ENCODE results near the gene PRKCH. TPM values are rescaled to one million over a fixed set of nuclear protein-coding genes. Genes with fewer than 3 reads are reported as not detected.

PRKCH gene
- total RNA-seq, 2 experiments from 2014 or later = 0.85 to 2.3 TPM

- TF ChIP-seq CTCF (conservative IDR thresholded peaks at IDR 0.05; ENCODE audit: low read length) (no peak), EZH2phosphoT487 (IDR thresholded peaks at IDR 0.05; ENCODE audit: borderline replicate concordance, low read depth, low read length) (no peak)
Measured at GRCh38 chr14:61387076-61387475, 65.7 kb downstream of the PRKCH start.

GRCh38 chr14:61388173-61388975, 67.0 kb downstream of the PRKCH start:
- H3K4me2 ChIP-seq (ENCODE audit: low read length) = no peak overlapping the region
- BruUV-seq (replicated peaks) = no TSS peak
- no peak overlapping the region for H3K27ac ChIP-seq (ENCODE audit: low read depth, low read length, poor library complexity, severe bottlenecking)
- no peaks in the 10 kb centered on the region for H3K9me2 ChIP-seq (ENCODE audit: insufficient read depth, low read length)
- no peaks in the 10 kb centered on the region for H3K9me3 ChIP-seq (ENCODE audit: low read length)
- ChIA-PET POLR2A (interaction anchor here (0.6 to 0.8 kb wide), 2 partner anchors 10 to 529 kb away, joined by 3 read pairs; no protein-coding TSS in a partner anchor), CTCF (ENCODE audit: unreplicated experiment) (no interaction called here)
- no peaks in the 10 kb centered on the region for H3K79me2 ChIP-seq (ENCODE audit: insufficient read depth, low read depth, low read length)
- peaks cover 5% of the 10 kb centered on the region for H3K4me1 ChIP-seq (ENCODE audit: insufficient read depth, low read length, poor library complexity, severe bottlenecking)
- intact Hi-C loops (cut with micrococcal nuclease; ENCODE audit: unreplicated experiment) = no loop called here
- no peaks in the 10 kb centered on the region for H4K20me1 ChIP-seq (ENCODE audit: insufficient read depth, low read length)
- H3K4me3 ChIP-seq (ENCODE audit: low read depth, low read length, poor library complexity, severe bottlenecking) = no peak overlapping the region
- H2AFZ ChIP-seq (ENCODE audit: low read length) = peak overlapping the region; percentile 11; the same call in 1 of the 2 replicates
- no peaks in the 10 kb centered on the region for H3K36me3 ChIP-seq (ENCODE audit: insufficient read depth, low read length)
- DNase-seq (ENCODE audit: low spot score) = no peak
- TF ChIP-seq CTCF (conservative IDR thresholded peaks at IDR 0.05; ENCODE audit: low read length) (no peak), EZH2phosphoT487 (IDR thresholded peaks at IDR 0.05; ENCODE audit: borderline replicate concordance, low read depth, low read length) (no peak)

More at GRCh38 chr14:61387076-61387475, 65.7 kb downstream of the PRKCH start:
- no peaks in the 10 kb centered on the region for H3K79me2 ChIP-seq (ENCODE audit: insufficient read depth, low read depth, low read length)
- DNase-seq (ENCODE audit: low spot score) = no peak
- H3K36me3 ChIP-seq (ENCODE audit: insufficient read depth, low read length) = no peaks in the 10 kb centered on the region
- H3K9me3 ChIP-seq (ENCODE audit: low read length) = no peaks in the 10 kb centered on the region
- no TSS peak for BruUV-seq (replicated peaks)
- peaks cover 5% of the 10 kb centered on the region for H3K4me1 ChIP-seq (ENCODE audit: insufficient read depth, low read length, poor library complexity, severe bottlenecking)
- CTCF ChIA-PET (ENCODE audit: unreplicated experiment) = no interaction called here
- H3K27ac ChIP-seq (ENCODE audit: low read depth, low read length, poor library complexity, severe bottlenecking) = no peak overlapping the region
- H3K4me3 ChIP-seq (ENCODE audit: low read depth, low read length, poor library complexity, severe bottlenecking) = no peak overlapping the region
- no peak overlapping the region for H2AFZ ChIP-seq (ENCODE audit: low read length)
- intact Hi-C loops (cut with micrococcal nuclease; ENCODE audit: unreplicated experiment) = no loop called here
- no peaks in the 10 kb centered on the region for H4K20me1 ChIP-seq (ENCODE audit: insufficient read depth, low read length)
- H3K4me2 ChIP-seq (ENCODE audit: low read length) = no peak overlapping the region
- H3K9me2 ChIP-seq (ENCODE audit: insufficient read depth, low read length) = no peaks in the 10 kb centered on the region
- POLR2A ChIA-PET = no interaction called here

GRCh38 chr14:61388976-61389576, 67.7 kb downstream of the PRKCH start:
- ChIA-PET POLR2A (interaction anchor here (0.6 to 0.8 kb wide), 3 partner anchors 9 to 930 kb away, joined by 3 read pairs; no protein-coding TSS in a partner anchor), CTCF (ENCODE audit: unreplicated experiment) (no interaction called here)
- BruUV-seq (replicated peaks) = no TSS peak
- no peaks in the 10 kb centered on the region for H3K79me2 ChIP-seq (ENCODE audit: insufficient read depth, low read depth, low read length)
- no peaks in the 10 kb centered on the region for H3K9me3 ChIP-seq (ENCODE audit: low read length)
- H3K4me2 ChIP-seq (ENCODE audit: low read length) = no peak overlapping the region
- no peaks in the 10 kb centered on the region for H4K20me1 ChIP-seq (ENCODE audit: insufficient read depth, low read length)
- intact Hi-C loops (cut with micrococcal nuclease; ENCODE audit: unreplicated experiment) = no loop called here
- TF ChIP-seq CTCF (conservative IDR thresholded peaks at IDR 0.05; ENCODE audit: low read length) = no peak
- TF ChIP-seq EZH2phosphoT487 (IDR thresholded peaks at IDR 0.05; ENCODE audit: borderline replicate concordance, low read depth, low read length) = no peak
- H3K9me2 ChIP-seq (ENCODE audit: insufficient read depth, low read length) = no peaks in the 10 kb centered on the region
- H3K27ac ChIP-seq (ENCODE audit: low read depth, low read length, poor library complexity, severe bottlenecking) = no peak overlapping the region
- no peaks in the 10 kb centered on the region for H3K36me3 ChIP-seq (ENCODE audit: insufficient read depth, low read length)
- no peak for DNase-seq (ENCODE audit: low spot score)
- no peak overlapping the region for H3K4me3 ChIP-seq (ENCODE audit: low read depth, low read length, poor library complexity, severe bottlenecking)
- H2AFZ ChIP-seq (ENCODE audit: low read length) = no peak overlapping the region; the same call in 1 of the 2 replicates
- peaks cover 5% of the 10 kb centered on the region for H3K4me1 ChIP-seq (ENCODE audit: insufficient read depth, low read length, poor library complexity, severe bottlenecking)
